ENCODE results near the gene TIMM29. TPM values are rescaled to one million over a fixed set of nuclear protein-coding genes. Genes with fewer than 3 reads are reported as not detected.

TIMM29 gene
- total and polyA plus RNA-seq, 9 donors, result 13.8 to 22.4 (median 19.0) TPM

DNA sequence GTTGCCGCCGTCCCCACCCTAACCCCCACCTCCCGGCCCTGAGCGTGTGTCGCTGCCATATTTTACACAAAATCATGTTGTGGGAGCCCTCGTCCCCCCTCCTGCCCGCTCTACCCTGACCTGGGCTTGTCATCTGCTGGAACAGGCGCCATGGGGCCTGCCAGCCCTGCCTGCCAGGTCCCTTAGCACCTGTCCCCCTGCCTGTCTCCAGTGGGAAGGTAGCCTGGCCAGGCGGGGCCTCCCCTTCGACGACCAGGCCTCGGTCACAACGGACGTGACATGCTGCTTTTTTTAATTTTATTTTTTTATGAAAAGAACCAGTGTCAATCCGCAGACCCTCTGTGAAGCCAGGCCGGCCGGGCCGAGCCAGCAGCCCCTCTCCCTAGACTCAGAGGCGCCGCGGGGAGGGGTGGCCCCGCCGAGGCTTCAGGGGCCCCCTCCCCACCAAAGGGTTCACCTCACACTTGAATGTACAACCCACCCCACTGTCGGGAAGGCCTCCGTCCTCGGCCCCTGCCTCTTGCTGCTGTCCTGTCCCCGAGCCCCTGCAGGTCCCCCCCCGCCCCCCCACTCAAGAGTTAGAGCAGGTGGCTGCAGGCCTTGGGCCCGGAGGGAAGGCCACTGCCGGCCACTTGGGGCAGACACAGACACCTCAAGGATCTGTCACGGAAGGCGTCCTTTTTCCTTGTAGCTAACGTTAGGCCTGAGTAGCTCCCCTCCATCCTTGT, 6.5 kb upstream of the TIMM29 start:
- Histone ChIP-seq H3K4me1 (ENCODE audit: insufficient read depth) (peaks cover 2% of the 10 kb centered on the region), H3K36me3 (no peaks in the 10 kb centered on the region), H3K9me3 (no peaks in the 10 kb centered on the region), H3K27ac (no peak overlapping the region), H3K27me3 (no peaks in the 10 kb centered on the region), H3K4me3 (no peak overlapping the region)
- 70 to 75% (median 70%) methylated on average over 33 of the region's 33 CpGs for WGBS, 3 donors
- DNase-seq, result no peak
- TF ChIP-seq, protein P1, sequence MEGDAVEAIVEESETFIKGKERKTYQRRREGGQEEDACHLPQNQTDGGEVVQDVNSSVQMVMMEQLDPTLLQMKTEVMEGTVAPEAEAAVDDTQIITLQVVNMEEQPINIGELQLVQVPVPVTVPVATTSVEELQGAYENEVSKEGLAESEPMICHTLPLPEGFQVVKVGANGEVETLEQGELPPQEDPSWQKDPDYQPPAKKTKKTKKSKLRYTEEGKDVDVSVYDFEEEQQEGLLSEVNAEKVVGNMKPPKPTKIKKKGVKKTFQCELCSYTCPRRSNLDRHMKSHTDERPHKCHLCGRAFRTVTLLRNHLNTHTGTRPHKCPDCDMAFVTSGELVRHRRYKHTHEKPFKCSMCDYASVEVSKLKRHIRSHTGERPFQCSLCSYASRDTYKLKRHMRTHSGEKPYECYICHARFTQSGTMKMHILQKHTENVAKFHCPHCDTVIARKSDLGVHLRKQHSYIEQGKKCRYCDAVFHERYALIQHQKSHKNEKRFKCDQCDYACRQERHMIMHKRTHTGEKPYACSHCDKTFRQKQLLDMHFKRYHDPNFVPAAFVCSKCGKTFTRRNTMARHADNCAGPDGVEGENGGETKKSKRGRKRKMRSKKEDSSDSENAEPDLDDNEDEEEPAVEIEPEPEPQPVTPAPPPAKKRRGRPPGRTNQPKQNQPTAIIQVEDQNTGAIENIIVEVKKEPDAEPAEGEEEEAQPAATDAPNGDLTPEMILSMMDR (IDR thresholded peaks at IDR 0.05), result no peak
- TF ChIP-seq POLR2A (IDR thresholded peaks at IDR 0.05), result no peak
- no peak for TF ChIP-seq EP300 (IDR thresholded peaks at IDR 0.05)
- intact Hi-C loops (cut with DNase I), result loop anchor here in 1 of 4 donors (10.0 kb wide), 1 partner anchor 47 kb away; the partner anchor contains the start of gene CARM1

GRCh38 chr19:10922638-10923014, 6.0 kb upstream of the TIMM29 start:
- no peak for DNase-seq
- 80 to 82% (median 81%) methylated on average over 13 of the region's 13 CpGs for WGBS, 3 donors
- Histone ChIP-seq H3K36me3 (no peaks in the 10 kb centered on the region), H3K4me3 (no peak overlapping the region), H3K27me3 (no peaks in the 10 kb centered on the region), H3K9me3 (no peaks in the 10 kb centered on the region), H3K27ac (no peak overlapping the region), H3K4me1 (ENCODE audit: insufficient read depth) (peaks cover 5% of the 10 kb centered on the region)
- TF ChIP-seq, protein P1 (IDR thresholded peaks at IDR 0.05), result no peak
- no peak for TF ChIP-seq EP300 (IDR thresholded peaks at IDR 0.05)
- no peak for TF ChIP-seq POLR2A (IDR thresholded peaks at IDR 0.05)
- intact Hi-C loops (cut with DNase I), result loop anchor here in 1 of 4 donors (10.0 kb wide), 1 partner anchor 48 kb away; the partner anchor contains the start of gene CARM1

GRCh38 chr19:10923260-10924112, 5.1 kb upstream of the TIMM29 start:
- Histone ChIP-seq H3K4me1 (ENCODE audit: insufficient read depth) (peaks cover 9% of the 10 kb centered on the region), H3K9me3 (no peaks in the 10 kb centered on the region), H3K27me3 (no peaks in the 10 kb centered on the region), H3K27ac (no peak overlapping the region), H3K36me3 (no peaks in the 10 kb centered on the region), H3K4me3 (no peak overlapping the region)
- no peak for DNase-seq
- intact Hi-C loops (cut with DNase I), result loop anchor here in 1 of 4 donors (10.0 kb wide), 1 partner anchor 49 kb away; the partner anchor contains the start of gene CARM1
- WGBS, 3 donors, result 78 to 88% (median 84%) methylated on average over 21 to 29 of the region's 29 CpGs
- TF ChIP-seq EP300 (IDR thresholded peaks at IDR 0.05) (no peak), POLR2A (IDR thresholded peaks at IDR 0.05) (no peak)
- TF ChIP-seq, protein P1 (IDR thresholded peaks at IDR 0.05), result no peak

DNA sequence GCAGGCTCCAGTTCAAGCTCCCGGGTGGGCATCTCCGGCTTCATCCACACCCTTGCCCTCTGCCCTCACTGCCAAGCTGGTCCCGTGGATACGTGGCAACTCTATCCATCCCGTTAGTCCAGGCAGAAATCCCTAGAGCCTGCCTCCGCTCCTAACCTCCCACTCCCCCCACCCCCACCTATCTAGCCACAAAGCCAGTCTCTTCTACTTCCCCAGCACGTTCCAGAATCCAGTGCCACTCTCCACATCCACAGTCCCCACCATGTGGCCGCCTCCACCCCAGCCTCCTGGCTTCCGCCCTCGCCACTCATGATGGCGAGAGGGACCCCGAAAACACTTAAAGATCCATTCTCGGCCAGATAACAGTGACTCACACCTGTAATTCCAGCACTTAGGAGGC, 4.0 kb upstream of the TIMM29 start:
- WGBS, 3 donors, result 78 to 79% (median 79%) methylated on average over 13 of the region's 13 CpGs
- Histone ChIP-seq H3K36me3 (no peaks in the 10 kb centered on the region), H3K27ac (no peak overlapping the region), H3K4me3 (no peak overlapping the region), H3K27me3 (no peaks in the 10 kb centered on the region), H3K4me1 (ENCODE audit: insufficient read depth) (peaks cover 12% of the 10 kb centered on the region), H3K9me3 (no peaks in the 10 kb centered on the region)
- no peak for TF ChIP-seq POLR2A (IDR thresholded peaks at IDR 0.05)
- TF ChIP-seq EP300 (IDR thresholded peaks at IDR 0.05), result no peak
- intact Hi-C loops (cut with DNase I), result loop anchor here in 1 of 4 donors (10.0 kb wide), 1 partner anchor 50 kb away; the partner anchor contains the start of gene CARM1
- no peak for DNase-seq
